ENCODE results near the gene PXN. TPM values are rescaled to one million over a fixed set of nuclear protein-coding genes. Genes with fewer than 3 reads are reported as not detected.

Gene PXN
- total RNA-seq, 2 donors from 2014 or later, result 34.7 to 76.7 TPM

DNA sequence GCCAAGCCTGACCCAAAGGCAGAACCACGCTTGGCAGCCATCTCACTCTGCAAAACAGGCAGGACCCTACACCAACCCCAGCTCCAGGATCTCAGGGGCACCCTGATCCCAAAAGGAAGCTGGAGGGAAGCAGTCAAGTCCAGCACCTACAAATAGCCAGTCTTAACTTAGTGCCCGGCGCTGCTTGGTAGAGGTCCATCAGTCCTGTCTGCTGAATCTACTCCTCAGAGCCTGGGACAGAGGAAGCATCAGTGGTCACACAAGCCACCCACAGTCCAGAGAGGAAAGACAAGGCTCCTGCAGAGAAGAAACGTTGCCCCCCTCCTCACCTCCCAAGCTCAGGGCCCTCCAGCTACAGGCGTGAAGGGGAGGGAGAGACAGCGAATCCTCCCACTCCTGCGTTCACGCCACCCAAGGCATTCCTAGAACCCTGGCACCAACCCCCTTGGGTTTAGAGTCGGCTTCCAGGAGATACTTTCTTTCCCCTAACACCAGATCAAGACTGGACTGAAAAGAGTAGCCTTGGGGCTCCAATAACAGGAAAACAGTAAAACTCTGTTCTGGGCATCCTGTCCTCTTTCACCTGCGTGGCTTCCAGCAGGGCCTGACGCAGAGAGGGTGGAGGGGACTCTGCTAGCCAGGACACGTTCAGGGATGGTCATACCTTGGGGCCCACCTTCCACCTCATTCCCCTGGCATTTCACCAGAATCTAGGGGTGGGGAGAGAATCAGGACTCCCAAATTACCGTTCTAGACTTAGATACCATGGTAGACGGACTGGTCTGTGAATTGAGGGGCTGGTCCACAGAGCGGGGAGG is 1.2 kb downstream of the PXN start:
- Histone ChIP-seq H3K4me1 (peaks cover 0 to 61% of the 10 kb centered on the region in 2 donors), H3K4me3 (peak overlapping the region; percentile 89 to 100), H3K9me3 (no peaks in the 10 kb centered on the region), H3K36me3 (no peaks in the 10 kb centered on the region), H3K27me3 (no peaks in the 10 kb centered on the region), H3K27ac (peak overlapping the region; percentile 92 to 96)
- TF ChIP-seq, protein P1, sequence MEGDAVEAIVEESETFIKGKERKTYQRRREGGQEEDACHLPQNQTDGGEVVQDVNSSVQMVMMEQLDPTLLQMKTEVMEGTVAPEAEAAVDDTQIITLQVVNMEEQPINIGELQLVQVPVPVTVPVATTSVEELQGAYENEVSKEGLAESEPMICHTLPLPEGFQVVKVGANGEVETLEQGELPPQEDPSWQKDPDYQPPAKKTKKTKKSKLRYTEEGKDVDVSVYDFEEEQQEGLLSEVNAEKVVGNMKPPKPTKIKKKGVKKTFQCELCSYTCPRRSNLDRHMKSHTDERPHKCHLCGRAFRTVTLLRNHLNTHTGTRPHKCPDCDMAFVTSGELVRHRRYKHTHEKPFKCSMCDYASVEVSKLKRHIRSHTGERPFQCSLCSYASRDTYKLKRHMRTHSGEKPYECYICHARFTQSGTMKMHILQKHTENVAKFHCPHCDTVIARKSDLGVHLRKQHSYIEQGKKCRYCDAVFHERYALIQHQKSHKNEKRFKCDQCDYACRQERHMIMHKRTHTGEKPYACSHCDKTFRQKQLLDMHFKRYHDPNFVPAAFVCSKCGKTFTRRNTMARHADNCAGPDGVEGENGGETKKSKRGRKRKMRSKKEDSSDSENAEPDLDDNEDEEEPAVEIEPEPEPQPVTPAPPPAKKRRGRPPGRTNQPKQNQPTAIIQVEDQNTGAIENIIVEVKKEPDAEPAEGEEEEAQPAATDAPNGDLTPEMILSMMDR (IDR thresholded peaks at IDR 0.05), result no peak
- DNase-seq (ENCODE audit: low spot score), result no peak

DNA sequence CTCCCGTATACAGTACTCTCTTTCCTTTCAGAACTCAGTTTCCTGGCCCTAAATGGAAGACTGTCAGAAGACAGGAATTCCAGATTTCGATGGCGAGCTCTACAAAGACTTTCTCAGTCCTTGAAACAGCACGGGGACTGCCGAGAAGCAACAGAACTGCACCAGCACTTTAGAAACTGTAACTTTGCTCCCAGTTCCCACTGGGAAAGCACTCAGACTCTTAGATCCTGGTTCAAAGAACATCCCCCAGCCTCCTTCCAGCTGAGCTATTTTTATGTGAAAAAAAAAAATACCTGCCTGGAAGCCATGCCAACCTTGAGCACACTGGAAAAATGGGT is 1.8 kb downstream of the PXN start:
- H3K27me3 ChIP-seq, result no peaks in the 10 kb centered on the region
- peaks cover 0 to 67% of the 10 kb centered on the region in 2 donors for H3K4me1 ChIP-seq
- peak overlapping the region; percentile 89 to 100 for H3K4me3 ChIP-seq
- DNase-seq (ENCODE audit: low spot score), result no peak
- TF ChIP-seq, protein P1 (IDR thresholded peaks at IDR 0.05), result no peak
- peak overlapping the region; percentile 92 to 96 for H3K27ac ChIP-seq
- H3K9me3 ChIP-seq, result no peaks in the 10 kb centered on the region
- H3K36me3 ChIP-seq, result no peaks in the 10 kb centered on the region

DNA sequence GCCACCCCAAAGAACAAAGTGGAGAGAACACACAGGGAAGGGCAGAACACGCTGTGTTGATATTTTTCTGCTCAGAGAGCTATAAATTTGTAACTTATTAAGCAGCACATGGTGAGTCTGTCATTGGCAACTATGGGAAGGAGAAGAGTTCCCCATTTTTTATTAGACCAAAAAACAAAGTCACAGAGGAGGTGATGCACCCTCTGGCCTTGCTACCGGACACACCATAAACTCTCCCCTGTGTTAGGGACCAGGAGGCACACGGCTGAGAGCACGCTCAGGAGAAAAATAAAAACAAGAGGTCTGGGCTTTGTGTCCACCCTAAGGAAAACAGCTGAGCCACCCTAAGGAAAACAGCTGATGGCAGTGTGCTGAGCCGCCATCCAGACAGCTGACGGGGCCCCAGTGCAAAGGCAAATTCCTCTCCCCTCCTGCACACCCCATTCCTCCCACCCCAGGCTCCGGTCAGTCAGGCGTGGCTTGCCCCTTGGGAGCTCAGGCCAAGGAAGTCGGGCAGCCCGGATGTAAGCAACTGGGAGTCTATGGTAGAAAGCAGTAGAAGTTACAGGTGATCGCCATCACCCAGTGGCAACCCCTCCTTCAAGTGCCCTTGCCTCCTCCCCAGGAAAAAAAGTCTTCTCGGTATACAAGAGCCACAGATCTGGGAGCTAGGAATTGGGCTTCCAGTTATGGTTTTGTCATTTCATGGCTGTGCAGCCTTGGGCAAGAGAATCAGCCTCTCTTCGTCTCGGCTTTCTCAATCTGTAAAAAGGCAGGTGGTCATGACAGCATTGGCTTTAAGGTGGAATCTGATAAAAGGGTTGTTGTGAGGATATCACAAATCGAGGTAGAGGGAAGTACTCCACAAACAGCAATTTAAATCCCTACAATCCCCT is 2.4 kb downstream of the PXN start:
- H3K27me3 ChIP-seq, result no peaks in the 10 kb centered on the region
- H3K4me1 ChIP-seq, result peaks cover 0 to 73% of the 10 kb centered on the region in 2 donors
- H3K4me3 ChIP-seq, result peak overlapping the region; percentile 89 to 100
- TF ChIP-seq, protein P1 (IDR thresholded peaks at IDR 0.05), result no peak
- peak overlapping the region; percentile 92 to 96 for H3K27ac ChIP-seq
- no peaks in the 10 kb centered on the region for H3K36me3 ChIP-seq
- no peaks in the 10 kb centered on the region for H3K9me3 ChIP-seq
- DNase-seq (ENCODE audit: low spot score), result no peak

GRCh38 chr12:120261951-120262851 is 3.3 kb downstream of the PXN start:
- Histone ChIP-seq H3K36me3 (no peaks in the 10 kb centered on the region), H3K4me1 (peaks cover 0 to 82% of the 10 kb centered on the region in 2 donors), H3K9me3 (no peaks in the 10 kb centered on the region), H3K4me3 (peak overlapping the region in 1 of 2 donors; percentile 89), H3K27ac (peak overlapping the region; percentile 92 to 96), H3K27me3 (no peaks in the 10 kb centered on the region)
- TF ChIP-seq, protein P1 (IDR thresholded peaks at IDR 0.05), result no peak
- DNase-seq (ENCODE audit: low spot score), result no peak

DNA sequence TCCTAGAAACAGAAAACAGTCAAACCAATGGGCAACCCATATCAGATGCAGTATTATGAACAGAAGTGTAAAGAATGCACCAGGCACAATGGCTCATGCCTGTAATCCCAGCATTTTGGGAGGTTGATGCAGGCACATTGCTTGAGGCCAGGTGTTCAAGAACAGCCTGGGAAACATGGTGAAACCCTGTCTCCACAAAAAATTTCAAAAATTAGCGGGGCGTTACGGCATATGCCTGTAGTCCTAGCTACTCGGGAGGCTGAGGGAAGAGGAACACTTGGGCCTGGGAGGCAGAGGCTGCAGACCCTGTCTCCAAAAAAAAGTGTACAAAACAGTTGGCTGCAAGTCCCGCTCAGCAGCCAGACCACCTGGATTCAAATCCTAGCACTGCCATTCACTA is 4.9 kb downstream of the PXN start:
- no peak overlapping the region for H3K4me3 ChIP-seq
- H3K4me1 ChIP-seq, result peaks cover 0 to 94% of the 10 kb centered on the region in 2 donors

More for the DNA sequence above, 4.9 kb downstream of the PXN start:
- no peak for DNase-seq (ENCODE audit: low spot score)
- Histone ChIP-seq H3K9me3 (no peaks in the 10 kb centered on the region), H3K27ac (no peak overlapping the region), H3K36me3 (peaks cover 4% of the 10 kb centered on the region), H3K27me3 (no peaks in the 10 kb centered on the region)
- TF ChIP-seq, protein P1 (IDR thresholded peaks at IDR 0.05), result no peak

All from right atrium auricular region (tissue), 2 donors.